HCT116 (cell line): ENCODE data around the gene CRIM1.

Source experiments
- CTCF ChIP-seq, 3 experiments: fragments of 200-600 bp in 1 of 3; sonication (generic) in 1 of 3; IDR thresholded peaks in 2 of 3; conservative IDR thresholded peaks in 1 of 3; 2 replicates each; pipeline ENCODE4 v1.5.1; 2012 to 2017; ENCODE audit warnings: low read depth in 2 of 3, low read length in 2 of 3, antibody characterized with exemption in 1 of 3, borderline replicate concordance in 1 of 3, control low read depth in 1 of 3, mild to moderate bottlenecking in 1 of 3, mixed read lengths in 1 of 3, mixed run types in 1 of 3, moderate library complexity in 1 of 3; ENCODE audit not compliant: insufficient read depth in 1 of 3
- EZH2 ChIP-seq: fragments of 200-600 bp; sonication (generic); IDR thresholded peaks from 2 replicates; pipeline ENCODE4 v1.6.1; 2017; ENCODE audit warnings: antibody characterized with exemption, mixed run types
- MAX ChIP-seq: IDR thresholded peaks from 2 replicates; pipeline ENCODE4 v1.6.1; 2012
- POLR2AphosphoS5 ChIP-seq: IDR thresholded peaks from 2 replicates; pipeline ENCODE4 v1.6.1; 2011; ENCODE audit warnings: mild to moderate bottlenecking, low read depth, low read length, moderate library complexity
- REST ChIP-seq: IDR thresholded peaks from 2 replicates; pipeline ENCODE4 v1.6.1; 2012; ENCODE audit warnings: low read depth
- YY1 ChIP-seq: IDR thresholded peaks from 2 replicates; pipeline ENCODE4 v1.6.1; 2011; ENCODE audit warnings: low read length, low read depth, moderate library complexity, mild to moderate bottlenecking; ENCODE audit not compliant: insufficient replicate concordance; ENCODE audit errors: extremely low read depth

- TF ChIP-seq MAX (no peak), CTCF (IDR thresholded peaks at IDR 0.05 in 2 of 3, conservative IDR thresholded peaks at IDR 0.05 in 1 of 3; ENCODE audit: borderline replicate concordance in 1 of 3, insufficient read depth in 1 of 3, low read depth in 2 of 3, low read length in 2 of 3) (peak; percentile 16 to 51 (median 44); a peak in 5 of 6 replicates), POLR2AphosphoS5 (no peak), EZH2 (no peak), REST (no peak), YY1 (no peak)
Measured at GRCh38 chr2:36322108-36322507, 33.5 kb upstream of the CRIM1 start.
